ENCODE data around the gene SCAF1.

DNA sequence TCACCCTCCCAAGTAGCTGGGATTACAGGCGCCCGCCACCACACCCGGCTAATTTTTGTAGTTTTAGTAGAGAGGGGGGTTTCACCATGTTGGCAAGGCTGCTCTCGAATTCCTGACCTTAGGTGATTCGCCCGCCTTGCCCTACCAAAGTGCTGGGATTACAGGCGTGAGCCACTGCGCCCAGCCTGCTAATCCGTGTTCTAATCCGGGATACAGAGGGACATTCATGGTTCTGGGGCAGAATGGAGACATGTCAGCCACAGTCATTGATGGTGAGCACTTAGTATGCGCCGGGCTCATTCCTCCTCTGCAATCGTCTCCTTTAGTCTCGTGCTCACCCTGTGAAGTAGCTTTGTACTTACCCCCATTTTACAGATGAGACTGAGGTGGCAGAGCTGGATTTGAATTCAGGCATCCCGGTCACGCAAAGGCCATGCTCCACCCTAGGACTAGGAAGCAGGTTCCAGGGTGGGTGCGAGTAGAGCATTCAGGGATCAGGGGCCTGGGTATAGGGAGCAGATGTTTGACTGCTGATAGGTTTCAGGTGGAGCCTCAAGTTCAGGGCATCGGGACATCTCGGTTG lies 10.3 kb upstream of the SCAF1 start:
- TF ChIP-seq, protein P1, sequence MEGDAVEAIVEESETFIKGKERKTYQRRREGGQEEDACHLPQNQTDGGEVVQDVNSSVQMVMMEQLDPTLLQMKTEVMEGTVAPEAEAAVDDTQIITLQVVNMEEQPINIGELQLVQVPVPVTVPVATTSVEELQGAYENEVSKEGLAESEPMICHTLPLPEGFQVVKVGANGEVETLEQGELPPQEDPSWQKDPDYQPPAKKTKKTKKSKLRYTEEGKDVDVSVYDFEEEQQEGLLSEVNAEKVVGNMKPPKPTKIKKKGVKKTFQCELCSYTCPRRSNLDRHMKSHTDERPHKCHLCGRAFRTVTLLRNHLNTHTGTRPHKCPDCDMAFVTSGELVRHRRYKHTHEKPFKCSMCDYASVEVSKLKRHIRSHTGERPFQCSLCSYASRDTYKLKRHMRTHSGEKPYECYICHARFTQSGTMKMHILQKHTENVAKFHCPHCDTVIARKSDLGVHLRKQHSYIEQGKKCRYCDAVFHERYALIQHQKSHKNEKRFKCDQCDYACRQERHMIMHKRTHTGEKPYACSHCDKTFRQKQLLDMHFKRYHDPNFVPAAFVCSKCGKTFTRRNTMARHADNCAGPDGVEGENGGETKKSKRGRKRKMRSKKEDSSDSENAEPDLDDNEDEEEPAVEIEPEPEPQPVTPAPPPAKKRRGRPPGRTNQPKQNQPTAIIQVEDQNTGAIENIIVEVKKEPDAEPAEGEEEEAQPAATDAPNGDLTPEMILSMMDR (IDR thresholded peaks at IDR 0.05; ENCODE audit: low read length) = no peak
- no peak for TF ChIP-seq EZH2 (IDR thresholded peaks at IDR 0.05; ENCODE audit: borderline replicate concordance, low read length)
